Natural killer cell treated with Interleukin-12 subunit alpha and Interleukin-12 subunit beta and Interleukin-15 and Interleukin-18, amount 100 ng/mL, for 72 hours (primary cell): ENCODE results near the gene IRF6. TPM values are rescaled to one million over a fixed set of nuclear protein-coding genes. Genes with fewer than 3 reads are reported as not detected.

ENCODE experiments used
- ATAC-seq, 2 donors: fragments of 150-1000 bp; cut with Tn5 transposase in 1 of 2; sonication (Bioruptor Pico), chemical (Tn5 transposase) in 1 of 2; 2 replicates each; pipeline ENCODE4 v1.10.0; 2021
- DNase-seq: peaks from one replicate; pipeline ENCODE4 v3.0.0; 2022; ENCODE audit warnings: low spot score
- H3K27ac Mint-ChIP-seq, 2 donors: 1 replicate in 1 of 2; 2 replicates in 1 of 2; pipeline ENCODE4 v1.8.0; 2022; ENCODE audit warnings: mixed read lengths in 2 of 2, mild to moderate bottlenecking in 1 of 2, moderate library complexity in 1 of 2
- H3K27me3 Mint-ChIP-seq, 2 donors: 1 replicate in 1 of 2; 2 replicates in 1 of 2; pipeline ENCODE4 v1.8.0; 2022; ENCODE audit warnings: mixed read lengths in 2 of 2
- H3K36me3 Mint-ChIP-seq: one replicate; pipeline ENCODE4 v1.8.0; 2022; ENCODE audit warnings: mixed read lengths
- H3K4me1 Mint-ChIP-seq, 2 donors: 1 replicate in 1 of 2; 2 replicates in 1 of 2; pipeline ENCODE4 v1.8.0; 2022; ENCODE audit warnings: low read depth in 2 of 2, mixed read lengths in 2 of 2, mild to moderate bottlenecking in 1 of 2
- H3K4me3 Mint-ChIP-seq: one replicate; pipeline ENCODE4 v1.8.0; 2022; ENCODE audit warnings: mixed read lengths
- H3K9me3 Mint-ChIP-seq: 2 replicates; pipeline ENCODE4 v1.8.0; 2022; ENCODE audit warnings: mixed read lengths
- total RNA-seq, 2 donors: library from RNA; stranded (reverse); gene quantifications; one replicate each; pipeline ENCODE4 v1.2.3, GENCODE V29; 2022

IRF6 gene
- total RNA-seq, result 1 to 10 TPM; 1.5 to 8.6 TPM

- Mint-ChIP-seq H3K36me3 (no peaks in the 10 kb centered on the region), H3K27me3 (peaks cover 0 to 7% of the 10 kb centered on the region in 2 donors), H3K4me3 (peak within 1 kb of the TSS; percentile 83), H3K27ac (peak within 1 kb of the TSS; percentile 62 to 93), H3K4me1 (peaks cover 7 to 19% of the 10 kb centered on the region in 2 donors), H3K9me3 (no peaks in the 10 kb centered on the region)
- peak; percentile 96 to 98 for ATAC-seq
- DNase-seq, result peak; percentile 91
These were observed at the start of gene IRF6 for GRCh38 chr1:209805875-209806760. Gene IRF6 (minus strand): TSS chr1:209806142. CDS start chr1:209801413, 4,729 bp downstream.

DNA sequence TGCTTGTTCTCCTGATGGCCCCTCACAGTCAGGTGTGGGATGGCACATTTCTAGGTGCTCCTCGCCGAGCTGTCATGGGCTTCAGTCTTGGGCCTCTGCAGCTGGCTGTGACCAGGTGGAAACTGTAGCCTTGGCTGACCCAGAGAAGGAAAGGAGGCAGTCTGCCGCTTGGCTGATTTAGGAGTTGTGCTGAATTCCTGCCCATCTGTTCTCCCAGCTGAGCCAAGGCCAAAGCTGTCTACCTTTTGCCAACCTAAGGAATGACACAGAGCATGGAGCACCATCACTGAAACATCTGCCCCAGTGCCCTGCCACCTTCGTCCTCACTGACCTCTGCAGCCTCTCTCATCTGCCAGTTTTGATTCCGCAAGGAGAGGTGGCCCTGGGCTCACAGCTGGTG lies 49.7 kb upstream of the IRF6 start:
- DNase-seq (no peak), ATAC-seq (no peak)
- no peaks in the 10 kb centered on the region for H3K27me3 Mint-ChIP-seq
- H3K36me3 Mint-ChIP-seq, result peaks cover 7% of the 10 kb centered on the region
- no peaks in the 10 kb centered on the region for H3K4me1 Mint-ChIP-seq
- H3K27ac Mint-ChIP-seq, result no peak overlapping the region
- H3K4me3 Mint-ChIP-seq, result no peak overlapping the region
- H3K9me3 Mint-ChIP-seq, result no peaks in the 10 kb centered on the region

- no peaks in the 10 kb centered on the region for H3K4me1 Mint-ChIP-seq
- DNase-seq (no peak), ATAC-seq (no peak)
- no peak overlapping the region for H3K4me3 Mint-ChIP-seq
- H3K9me3 Mint-ChIP-seq, result no peaks in the 10 kb centered on the region
- H3K27ac Mint-ChIP-seq, result no peak overlapping the region
- H3K36me3 Mint-ChIP-seq, result peaks cover 10% of the 10 kb centered on the region
- no peaks in the 10 kb centered on the region for H3K27me3 Mint-ChIP-seq
These were observed 49.1 kb upstream of the IRF6 start for GRCh38 chr1:209855006-209855405.

DNA sequence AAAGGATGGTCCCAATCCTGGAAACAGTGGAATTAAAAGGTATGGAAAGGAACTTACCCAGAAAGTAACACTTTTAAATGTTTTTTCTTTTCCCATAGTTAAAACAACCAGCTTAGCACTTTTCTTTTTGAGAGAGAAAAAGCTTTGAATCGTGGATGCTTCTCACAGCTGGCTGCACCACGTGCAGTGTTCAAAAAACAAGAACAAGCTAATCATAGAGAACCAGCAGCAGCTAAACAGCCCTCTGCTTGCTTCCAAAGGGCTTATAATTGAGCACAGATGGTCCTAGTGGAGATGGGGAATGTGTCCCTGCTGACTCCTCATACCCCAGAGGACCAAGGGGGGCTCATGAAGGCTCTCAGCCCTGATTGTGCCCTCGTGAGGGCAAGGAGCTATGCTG lies 48.3 kb upstream of the IRF6 start:
- H3K27ac Mint-ChIP-seq, result no peak overlapping the region
- no peak for ATAC-seq

GRCh38 chr1:209853676-209854075 lies 47.7 kb upstream of the IRF6 start:
- H3K9me3 Mint-ChIP-seq, result no peaks in the 10 kb centered on the region
- DNase-seq, result no peak
- H3K4me3 Mint-ChIP-seq, result no peak overlapping the region
- peaks cover 12% of the 10 kb centered on the region for H3K36me3 Mint-ChIP-seq
- H3K27ac Mint-ChIP-seq, result no peak overlapping the region
- no peaks in the 10 kb centered on the region for H3K4me1 Mint-ChIP-seq
- H3K27me3 Mint-ChIP-seq, result no peaks in the 10 kb centered on the region
- ATAC-seq, result no peak

More for the DNA sequence above, 48.3 kb upstream of the IRF6 start:
- DNase-seq, result no peak
- H3K9me3 Mint-ChIP-seq, result no peaks in the 10 kb centered on the region
- no peaks in the 10 kb centered on the region for H3K27me3 Mint-ChIP-seq
- H3K4me1 Mint-ChIP-seq, result no peaks in the 10 kb centered on the region
- H3K4me3 Mint-ChIP-seq, result no peak overlapping the region
- H3K36me3 Mint-ChIP-seq, result peaks cover 12% of the 10 kb centered on the region

GRCh38 chr1:209850342-209850979 lies 44.5 kb upstream of the IRF6 start:
- H3K27ac Mint-ChIP-seq, result no peak overlapping the region
- H3K27me3 Mint-ChIP-seq, result no peaks in the 10 kb centered on the region
- peaks cover 23% of the 10 kb centered on the region for H3K36me3 Mint-ChIP-seq
- no peak for DNase-seq
- no peaks in the 10 kb centered on the region for H3K9me3 Mint-ChIP-seq
- peaks cover 5% of the 10 kb centered on the region in 2 donors for H3K4me1 Mint-ChIP-seq
- H3K4me3 Mint-ChIP-seq, result no peak overlapping the region
- peak in 1 of 2 donors; percentile 41 for ATAC-seq

DNA sequence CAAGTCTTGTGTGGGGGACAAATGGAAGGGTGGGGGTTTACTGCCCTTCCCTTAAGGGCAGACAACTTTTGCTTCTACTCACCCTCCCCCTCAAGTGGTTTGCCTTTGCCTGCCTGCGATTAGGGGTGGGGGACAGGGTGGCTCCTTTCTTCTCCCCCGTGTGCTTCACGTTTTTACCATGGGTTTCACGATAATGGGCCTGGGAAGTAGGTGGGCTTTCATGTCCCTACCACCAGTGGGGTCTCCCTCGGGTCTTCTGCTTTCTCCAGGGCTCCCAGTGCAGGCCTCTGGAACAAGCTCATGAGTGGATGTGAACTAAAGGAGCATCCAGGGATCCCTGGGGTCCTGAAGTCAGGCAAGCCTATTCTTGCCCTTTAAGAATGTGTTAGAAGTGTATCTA lies 43.4 kb upstream of the IRF6 start:
- no peak overlapping the region for H3K4me3 Mint-ChIP-seq
- H3K36me3 Mint-ChIP-seq, result peaks cover 23% of the 10 kb centered on the region
- H3K9me3 Mint-ChIP-seq, result no peaks in the 10 kb centered on the region
- no peak overlapping the region for H3K27ac Mint-ChIP-seq
- H3K27me3 Mint-ChIP-seq, result no peaks in the 10 kb centered on the region
- peaks cover 5% of the 10 kb centered on the region in 2 donors for H3K4me1 Mint-ChIP-seq
- DNase-seq (no peak), ATAC-seq (no peak)

DNA sequence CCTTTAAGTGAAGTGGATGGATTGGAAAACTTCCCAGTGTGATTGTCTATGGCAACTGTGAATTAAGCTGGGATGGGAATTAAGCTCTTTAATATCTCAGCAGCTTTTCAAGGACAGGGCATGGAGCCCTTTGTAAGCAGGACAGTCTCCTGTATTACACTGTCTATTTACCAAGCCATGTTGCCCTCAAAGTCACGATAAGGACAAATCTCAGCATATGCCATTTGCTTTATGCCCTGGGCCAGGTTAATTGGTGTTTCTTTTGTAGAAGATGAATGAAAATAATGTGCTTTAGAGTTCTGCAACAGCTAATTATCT lies 39.4 kb upstream of the IRF6 start:
- H3K9me3 Mint-ChIP-seq, result no peaks in the 10 kb centered on the region
- ATAC-seq, result no peak
- peaks cover 5% of the 10 kb centered on the region in 2 donors for H3K4me1 Mint-ChIP-seq
- no peak overlapping the region for H3K27ac Mint-ChIP-seq
- no peaks in the 10 kb centered on the region for H3K27me3 Mint-ChIP-seq
- no peak for DNase-seq
- peaks cover 21% of the 10 kb centered on the region for H3K36me3 Mint-ChIP-seq
- no peak overlapping the region for H3K4me3 Mint-ChIP-seq

GRCh38 chr1:209844695-209845407 lies 38.9 kb upstream of the IRF6 start:
- ATAC-seq (no peak), DNase-seq (no peak)
- H3K4me1 Mint-ChIP-seq, result peaks cover 5% of the 10 kb centered on the region in 2 donors
- peaks cover 21% of the 10 kb centered on the region for H3K36me3 Mint-ChIP-seq
- no peaks in the 10 kb centered on the region for H3K9me3 Mint-ChIP-seq
- H3K27ac Mint-ChIP-seq, result no peak overlapping the region
- H3K4me3 Mint-ChIP-seq, result no peak overlapping the region
- H3K27me3 Mint-ChIP-seq, result no peaks in the 10 kb centered on the region

GRCh38 chr1:209840611-209841010 lies 34.7 kb upstream of the IRF6 start:
- Mint-ChIP-seq H3K4me1 (no peaks in the 10 kb centered on the region), H3K27ac (no peak overlapping the region), H3K27me3 (no peaks in the 10 kb centered on the region), H3K9me3 (no peaks in the 10 kb centered on the region), H3K4me3 (no peak overlapping the region), H3K36me3 (peaks cover 21% of the 10 kb centered on the region)
- DNase-seq (no peak), ATAC-seq (no peak)

- Mint-ChIP-seq H3K27ac (no peak overlapping the region), H3K4me1 (no peaks in the 10 kb centered on the region), H3K36me3 (peaks cover 23% of the 10 kb centered on the region), H3K4me3 (no peak overlapping the region), H3K27me3 (no peaks in the 10 kb centered on the region), H3K9me3 (no peaks in the 10 kb centered on the region)
- ATAC-seq (no peak), DNase-seq (no peak)
These were observed 34.1 kb upstream of the IRF6 start for GRCh38 chr1:209839875-209840546.

DNA sequence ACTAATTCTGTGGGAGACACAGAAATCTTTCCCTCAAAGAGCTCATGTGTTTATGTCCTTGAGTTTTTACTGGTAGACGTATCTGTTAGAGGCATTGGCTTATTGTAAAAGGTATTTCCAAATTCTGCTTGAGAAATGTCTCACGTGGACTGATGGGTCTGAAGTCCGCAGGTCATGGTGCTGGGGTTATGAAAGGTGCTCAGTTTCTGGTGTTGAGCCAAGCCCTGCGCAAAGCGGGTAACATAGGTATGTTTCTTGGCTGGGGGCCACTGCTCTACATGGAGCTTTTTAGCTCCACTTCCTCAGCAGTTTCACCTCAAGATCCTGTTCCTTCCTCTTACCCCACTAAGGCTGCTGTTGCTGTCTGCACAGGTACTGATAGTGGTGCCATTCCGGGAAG lies 32.6 kb upstream of the IRF6 start:
- H3K27me3 Mint-ChIP-seq, result no peaks in the 10 kb centered on the region
- peaks cover 36% of the 10 kb centered on the region for H3K36me3 Mint-ChIP-seq
- DNase-seq (no peak), ATAC-seq (no peak)
- H3K4me1 Mint-ChIP-seq, result peaks cover 3 to 6% of the 10 kb centered on the region in 2 donors
- no peaks in the 10 kb centered on the region for H3K9me3 Mint-ChIP-seq
- H3K27ac Mint-ChIP-seq, result no peak overlapping the region
- H3K4me3 Mint-ChIP-seq, result no peak overlapping the region

DNA sequence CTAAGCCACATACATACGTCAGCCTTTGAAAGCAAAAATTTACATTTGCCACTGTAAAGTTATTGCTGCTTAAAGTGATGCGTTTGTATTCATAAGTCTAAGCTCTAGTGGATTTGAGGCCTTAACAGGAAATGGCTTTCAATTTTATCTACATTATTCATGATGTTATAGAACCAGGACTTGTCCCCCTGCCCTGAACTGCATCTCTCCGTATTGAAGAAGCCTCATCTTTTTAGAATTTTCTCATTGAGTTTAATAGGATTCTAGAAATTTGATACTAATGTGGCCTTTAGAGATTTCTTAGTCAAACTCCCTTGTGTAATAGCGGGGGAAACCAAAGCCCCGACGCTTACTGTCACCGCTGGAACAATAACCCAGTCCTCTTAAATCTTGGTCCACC lies 31.7 kb upstream of the IRF6 start:
- Mint-ChIP-seq H3K27me3 (no peaks in the 10 kb centered on the region), H3K9me3 (no peaks in the 10 kb centered on the region), H3K27ac (no peak overlapping the region), H3K36me3 (peaks cover 42% of the 10 kb centered on the region), H3K4me3 (no peak overlapping the region), H3K4me1 (peaks cover 3 to 6% of the 10 kb centered on the region in 2 donors)
- no peak for DNase-seq
- no peak for ATAC-seq
